Stimulated activated CD4-positive, alpha-beta T cell treated with anti-CD3 and anti-CD28 coated beads, Interleukin-1b, Interleukin-23, amount 100 ng/mL, for 4 hours (primary cell): ENCODE measurements around the gene MAGEF1.

Experiments
- DNase-seq, 2 donors: peaks; one replicate each; pipeline ENCODE4 v3.0.0-alpha.2; 2020; ENCODE audit warnings: low read depth in 2 of 2

MAGEF1 gene

GRCh38 chr3:184690192-184690883 lies 21.5 kb downstream of the MAGEF1 start:
- no peak for DNase-seq

GRCh38 chr3:184688882-184689271 lies 23.0 kb downstream of the MAGEF1 start:
- no peak for DNase-seq

GRCh38 chr3:184688251-184688881 lies 23.5 kb downstream of the MAGEF1 start:
- DNase-seq = no peak

DNA sequence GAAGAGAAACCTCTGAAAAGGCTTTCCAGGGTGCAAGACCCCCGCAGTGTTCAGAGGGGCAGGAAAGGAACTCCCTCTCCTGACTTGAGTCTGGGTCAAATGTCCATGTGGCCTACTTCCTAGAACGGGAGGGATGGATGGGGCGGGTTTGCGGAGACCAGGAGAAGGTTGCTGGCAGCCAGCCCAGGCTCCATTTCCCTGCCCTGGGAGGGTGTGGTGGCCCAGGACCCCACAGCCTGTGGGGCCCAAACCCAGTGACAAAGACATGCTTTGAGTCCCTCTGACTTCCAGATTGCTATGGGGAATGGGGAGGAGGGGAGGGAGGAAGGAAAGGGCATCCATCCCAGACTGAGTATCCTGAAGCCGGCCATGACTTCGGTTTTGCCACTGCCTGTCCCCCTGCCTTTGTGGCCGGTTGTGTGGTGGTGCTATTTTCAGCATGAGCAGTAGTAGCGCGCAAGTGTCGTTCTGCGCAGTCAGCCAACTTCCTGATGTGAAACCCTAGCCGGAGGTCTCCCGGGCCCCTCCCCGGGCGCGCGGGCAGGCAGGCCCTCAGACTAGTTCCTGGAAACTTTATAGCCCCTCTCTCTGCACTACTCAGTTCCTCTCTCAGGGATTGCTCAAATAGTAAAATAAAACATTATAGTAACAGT lies 24.4 kb downstream of the MAGEF1 start:
- no peak for DNase-seq

DNA sequence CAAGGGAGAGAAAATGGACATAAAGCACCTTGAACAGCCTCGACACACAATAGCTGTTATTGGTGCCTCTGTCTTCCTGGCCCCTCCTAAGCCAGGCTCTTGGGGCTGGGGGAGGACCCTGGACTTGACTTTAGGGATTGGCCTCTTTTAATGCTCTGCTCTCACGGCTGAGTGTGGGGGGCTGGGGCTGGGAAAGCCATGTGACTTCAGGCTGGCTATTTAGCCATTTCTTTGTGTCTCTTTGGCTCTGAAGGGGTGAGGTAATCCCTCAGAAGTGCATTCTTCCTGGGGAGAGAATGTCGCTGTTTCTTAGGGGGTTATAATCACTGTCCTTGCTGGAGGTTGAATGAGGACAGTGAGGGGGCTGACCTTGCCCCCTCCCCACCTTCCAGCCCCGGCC lies 26.2 kb downstream of the MAGEF1 start:
- DNase-seq = no peak

- DNase-seq = no peak
Measured at GRCh38 chr3:184685055-184685454, 26.8 kb downstream of the MAGEF1 start.

GRCh38 chr3:184683900-184684560 lies 27.8 kb downstream of the MAGEF1 start:
- no peak for DNase-seq

DNA sequence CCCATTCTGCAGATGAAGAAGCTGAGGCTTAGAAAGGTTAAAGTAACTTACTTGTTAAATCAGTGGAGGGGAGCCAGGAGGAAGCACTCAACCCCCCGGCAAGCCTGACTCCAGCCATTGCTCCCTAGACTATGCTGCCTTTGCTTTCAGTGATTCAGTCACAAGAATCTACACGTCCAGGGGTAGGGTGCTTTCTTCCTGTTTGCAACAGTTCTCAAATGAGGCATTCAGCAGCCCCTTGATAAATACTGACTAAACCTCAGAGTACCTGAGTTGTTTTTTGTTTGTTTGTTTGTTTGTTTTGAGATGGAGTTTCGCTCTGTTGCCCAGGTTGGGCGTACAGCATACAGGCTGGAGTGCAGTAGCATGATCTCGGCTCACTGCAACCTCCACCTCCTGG lies 28.6 kb downstream of the MAGEF1 start:
- DNase-seq = no peak

- no peak for DNase-seq
Measured at GRCh38 chr3:184682671-184683070, 29.2 kb downstream of the MAGEF1 start.

DNA sequence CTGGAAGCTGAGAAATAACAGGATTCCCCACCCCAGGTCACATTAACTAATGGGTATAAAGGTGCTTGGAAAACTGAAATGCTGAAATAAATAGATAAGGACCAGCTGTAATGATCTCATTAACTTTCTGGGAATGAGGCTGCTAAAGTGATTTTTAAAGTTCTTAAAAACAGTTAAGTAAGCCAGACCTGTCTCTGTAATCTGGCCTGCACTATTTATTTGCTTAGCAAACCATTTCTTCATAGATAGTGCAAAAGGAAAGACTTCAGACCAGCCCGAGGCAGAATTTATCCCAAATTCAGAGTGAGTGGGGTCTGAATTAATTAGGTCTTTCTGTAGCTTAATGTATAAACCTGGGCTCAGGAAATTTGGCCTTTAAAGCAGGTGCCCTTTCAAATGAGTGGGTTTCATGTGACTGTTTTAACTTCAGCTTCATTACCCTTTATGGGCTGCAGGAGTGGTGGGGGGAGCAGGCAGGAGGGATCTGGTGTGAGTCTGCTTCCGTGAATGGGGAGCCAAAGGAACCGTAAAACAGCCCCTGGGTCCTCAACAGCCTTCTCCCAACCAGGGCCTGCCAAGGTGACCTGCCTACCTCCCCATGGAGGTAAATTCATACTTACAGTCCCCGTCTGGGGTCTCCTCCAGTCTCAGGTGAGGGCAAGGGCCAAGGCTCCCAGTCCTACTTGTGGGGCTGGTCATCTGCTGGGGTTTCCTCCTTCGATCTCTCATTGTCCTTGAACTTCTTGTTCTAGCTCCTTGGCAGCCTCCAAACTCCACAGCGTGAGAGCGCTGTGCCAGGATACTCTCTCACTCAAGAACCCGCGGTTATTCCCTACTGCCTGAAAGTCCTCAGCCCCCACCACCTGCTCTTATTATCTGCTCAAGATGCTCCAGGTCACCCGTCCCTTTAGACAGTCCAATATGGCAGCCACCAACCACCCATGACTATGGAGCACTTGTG lies 31.2 kb downstream of the MAGEF1 start:
- DNase-seq = no peak

- no peak for DNase-seq
Measured at GRCh38 chr3:184679056-184679816, 32.6 kb downstream of the MAGEF1 start.

DNA sequence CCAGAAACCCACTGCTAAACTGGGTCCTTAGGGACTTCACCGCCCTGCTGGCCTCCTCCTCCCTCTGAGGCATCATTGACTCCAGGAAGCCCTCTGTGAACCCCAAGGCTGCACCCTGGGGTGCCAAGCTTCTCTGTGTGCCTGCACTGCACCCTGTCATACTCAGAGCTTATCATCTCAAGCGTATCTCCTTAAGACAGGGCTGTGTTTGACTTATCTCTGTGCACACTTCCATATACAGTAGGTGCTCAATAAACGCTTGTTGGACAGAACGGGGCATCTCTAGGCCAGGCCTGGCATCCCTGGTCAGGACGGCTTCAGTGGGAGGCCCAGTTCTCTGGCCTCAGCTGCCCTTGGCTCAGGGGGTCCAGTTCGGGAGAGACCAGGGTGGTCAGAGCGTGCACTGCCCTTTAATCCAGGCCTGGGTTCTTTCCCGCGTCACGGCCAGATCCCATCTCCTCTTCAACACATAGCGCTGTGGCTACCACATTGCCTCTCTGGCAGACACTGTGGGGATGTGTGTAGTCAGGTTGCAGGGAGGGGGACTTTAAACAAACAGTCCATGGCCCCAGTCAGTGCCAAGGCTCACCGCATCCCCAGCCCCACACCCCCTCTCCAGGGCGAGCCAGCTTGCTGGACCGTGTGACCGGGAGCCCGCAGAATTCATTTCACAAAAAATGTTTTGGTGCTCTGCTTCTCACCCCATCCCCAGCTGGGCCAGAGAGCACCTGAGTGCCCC lies 33.4 kb downstream of the MAGEF1 start:
- no peak for DNase-seq

DNA sequence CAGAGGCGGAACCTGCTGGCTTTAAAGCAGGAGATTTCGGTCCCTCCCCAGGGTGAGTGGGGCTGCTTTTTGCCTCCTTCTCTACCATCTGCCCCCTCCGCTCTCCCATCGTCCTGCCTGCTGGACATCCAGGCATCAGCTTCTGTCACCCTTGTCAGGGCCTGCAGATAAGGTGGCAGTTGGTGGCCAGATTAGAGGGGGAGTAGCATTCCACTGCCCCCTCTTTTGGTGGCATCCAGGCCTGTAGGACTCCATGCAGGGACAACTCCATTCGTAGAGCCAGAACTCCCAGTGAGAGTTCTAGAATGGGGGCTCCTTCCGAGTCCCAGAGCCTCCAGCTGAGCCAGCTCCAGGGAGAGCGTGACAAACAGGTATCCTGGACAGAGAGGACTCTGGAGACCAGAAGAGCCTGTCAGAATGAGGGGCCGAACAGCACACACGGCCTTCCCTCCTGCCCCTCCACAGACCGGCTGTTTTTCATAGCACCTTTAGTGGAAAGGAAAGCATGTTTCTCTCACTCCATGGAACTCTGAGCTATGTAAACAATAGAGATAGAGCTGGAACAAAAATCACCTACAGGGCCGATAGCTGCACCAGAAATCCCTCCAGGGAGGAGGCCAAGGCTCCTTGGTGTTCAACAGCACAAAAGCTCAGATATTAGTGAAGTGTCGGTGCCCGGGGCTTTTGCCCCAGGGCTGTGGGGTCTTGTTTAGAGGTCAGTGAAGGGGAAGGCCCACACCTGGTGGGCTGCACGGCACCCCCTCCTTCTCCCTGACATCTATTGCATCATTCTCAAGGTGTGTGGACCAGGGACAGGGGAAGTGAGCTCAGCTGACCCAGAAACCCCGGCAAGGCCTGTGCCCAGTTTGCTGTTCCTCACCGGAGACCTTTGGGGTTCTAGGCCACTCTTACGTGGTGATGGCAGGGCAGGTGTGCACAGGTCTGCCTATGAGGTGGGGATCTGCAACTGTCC lies 34.2 kb downstream of the MAGEF1 start:
- no peak for DNase-seq

DNA sequence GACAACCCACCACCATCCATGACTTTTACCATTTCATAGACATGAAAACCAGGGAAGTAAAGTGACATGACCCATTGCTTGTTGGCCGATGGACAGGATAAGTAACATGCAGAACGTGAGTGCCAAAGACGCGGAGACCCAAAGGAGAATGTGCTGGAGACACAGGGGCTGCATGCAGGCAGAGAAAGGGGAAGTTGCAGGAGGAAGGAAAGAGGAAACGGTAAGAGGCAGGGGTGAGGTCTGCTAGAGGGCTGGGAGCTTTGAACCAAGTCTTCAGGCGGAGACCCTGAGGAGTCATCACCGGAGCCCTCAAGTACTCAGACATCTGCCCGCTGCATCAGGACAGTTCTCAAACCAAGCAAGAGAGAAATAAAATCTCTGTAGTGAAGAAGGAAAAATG lies 34.9 kb downstream of the MAGEF1 start:
- no peak for DNase-seq

- no peak for DNase-seq
Measured at GRCh38 chr3:184674626-184675025, 37.2 kb downstream of the MAGEF1 start.

DNA sequence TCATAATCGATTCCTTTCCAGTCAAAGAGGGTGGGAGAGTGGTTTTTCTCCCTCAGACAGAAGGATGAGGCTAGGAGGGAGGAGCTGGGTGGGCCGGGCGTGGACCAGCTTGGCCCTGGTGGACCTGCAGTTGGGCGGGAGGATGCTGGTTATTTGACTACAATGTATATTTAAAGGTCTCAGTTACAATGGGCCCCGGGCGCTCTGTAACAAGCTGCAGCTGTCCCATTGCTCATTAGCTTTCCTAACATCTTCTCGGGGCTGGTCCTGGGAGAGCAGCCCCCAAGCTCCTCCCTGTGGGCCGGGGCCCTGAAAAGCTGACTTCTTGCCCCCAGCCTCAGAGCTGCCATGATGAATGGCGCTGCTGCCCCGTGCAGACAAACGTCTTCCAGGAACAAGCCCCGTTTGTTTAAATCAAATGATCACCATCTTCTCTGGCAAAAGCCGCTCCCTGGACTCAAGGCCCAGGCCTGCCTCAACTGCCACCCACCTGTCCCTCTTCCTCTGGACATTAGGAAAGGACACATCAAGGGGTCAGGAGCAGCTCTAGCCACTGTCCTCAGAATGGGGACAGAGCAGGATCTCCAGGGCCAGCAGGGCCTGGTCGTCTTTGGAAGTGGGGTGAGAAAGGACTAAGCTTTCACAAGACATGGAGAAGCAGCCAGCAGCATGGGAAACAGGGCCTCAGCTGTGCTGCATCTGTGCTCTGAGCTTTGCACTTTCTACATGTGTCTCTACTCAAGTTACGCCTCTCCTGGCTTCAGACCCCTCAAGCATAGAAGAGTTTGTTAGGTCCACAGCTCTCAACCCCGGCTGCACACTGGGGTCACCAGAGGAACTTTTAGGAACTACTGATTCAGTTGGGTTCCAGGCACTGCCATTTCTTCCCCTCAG lies 38.6 kb downstream of the MAGEF1 start:
- DNase-seq = no peak

DNA sequence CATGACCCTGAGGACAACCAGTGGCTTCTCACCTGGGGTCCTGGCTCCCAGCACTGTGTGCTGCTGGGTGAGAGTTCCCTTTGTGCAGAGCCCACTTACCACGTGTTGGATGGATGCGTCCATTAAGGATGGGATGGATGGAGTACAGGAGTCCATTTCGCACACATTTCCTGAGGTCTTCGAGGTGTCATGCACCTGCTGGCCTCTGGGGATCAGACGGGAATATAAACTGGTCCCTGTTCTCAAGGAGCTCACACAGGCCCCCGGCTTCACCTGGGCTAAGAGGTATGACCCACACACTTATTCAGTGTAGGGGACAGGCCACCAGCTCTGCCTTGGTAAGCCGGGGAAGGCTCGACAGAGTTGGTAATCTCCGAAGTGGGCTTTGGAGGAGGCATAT lies 39.5 kb downstream of the MAGEF1 start:
- DNase-seq = no peak

DNA sequence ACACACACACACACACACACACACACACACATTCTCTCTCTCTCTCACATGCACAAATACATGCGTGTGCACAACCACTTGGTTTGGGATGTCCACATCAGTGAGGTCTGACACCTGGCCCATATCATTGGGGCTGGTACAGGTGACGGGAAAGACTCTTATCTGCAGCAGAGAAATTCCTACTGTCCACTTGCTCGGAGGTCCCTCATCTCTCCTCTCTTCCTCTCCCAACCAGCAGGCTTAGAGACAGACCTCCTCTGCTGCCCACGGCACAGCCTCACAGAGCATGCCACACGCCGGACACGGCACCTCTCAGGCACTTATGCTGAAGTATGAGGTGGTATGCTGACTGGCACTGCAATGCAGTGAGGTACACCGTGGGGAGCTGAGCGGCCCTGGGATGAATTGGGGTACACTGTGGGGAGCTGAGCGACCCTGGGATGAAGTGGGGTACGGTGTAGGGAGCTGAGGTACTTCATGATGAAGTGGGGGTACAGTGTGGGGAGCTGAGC lies 41.7 kb downstream of the MAGEF1 start:
- DNase-seq = no peak
